Vein endothelial cell (primary cell): Measurements from ENCODE around the gene ARHGEF12. TPM values are rescaled to one million over a fixed set of nuclear protein-coding genes. Genes with fewer than 3 reads are reported as not detected.
A peak's percentile ranks its signal among the peaks of the same experiment; 100 is the strongest.

Experiments
- small RNA-seq: library from RNA; depleted of rRNA; stranded (forward); fragments of <200 nt; gene quantifications from one replicate; pipeline ENCODE3, GENCODE V24; 2012
- total RNA-seq: library from RNA; depleted of rRNA; stranded (reverse); fragments of >200 nt; gene quantifications from 2 replicates; pipeline ENCODE4 v1.2.3, GENCODE V29; 2012

The ARHGEF12 gene
- 118 and 136 TPM in 2 replicates for total RNA-seq

GRCh38 chr11:120335908-120336640, at the start of gene ARHGEF12:
TSS of gene ARHGEF12 (plus strand) at chr11:120336413. CDS start at chr11:120337244, 831 bp downstream.

DNA sequence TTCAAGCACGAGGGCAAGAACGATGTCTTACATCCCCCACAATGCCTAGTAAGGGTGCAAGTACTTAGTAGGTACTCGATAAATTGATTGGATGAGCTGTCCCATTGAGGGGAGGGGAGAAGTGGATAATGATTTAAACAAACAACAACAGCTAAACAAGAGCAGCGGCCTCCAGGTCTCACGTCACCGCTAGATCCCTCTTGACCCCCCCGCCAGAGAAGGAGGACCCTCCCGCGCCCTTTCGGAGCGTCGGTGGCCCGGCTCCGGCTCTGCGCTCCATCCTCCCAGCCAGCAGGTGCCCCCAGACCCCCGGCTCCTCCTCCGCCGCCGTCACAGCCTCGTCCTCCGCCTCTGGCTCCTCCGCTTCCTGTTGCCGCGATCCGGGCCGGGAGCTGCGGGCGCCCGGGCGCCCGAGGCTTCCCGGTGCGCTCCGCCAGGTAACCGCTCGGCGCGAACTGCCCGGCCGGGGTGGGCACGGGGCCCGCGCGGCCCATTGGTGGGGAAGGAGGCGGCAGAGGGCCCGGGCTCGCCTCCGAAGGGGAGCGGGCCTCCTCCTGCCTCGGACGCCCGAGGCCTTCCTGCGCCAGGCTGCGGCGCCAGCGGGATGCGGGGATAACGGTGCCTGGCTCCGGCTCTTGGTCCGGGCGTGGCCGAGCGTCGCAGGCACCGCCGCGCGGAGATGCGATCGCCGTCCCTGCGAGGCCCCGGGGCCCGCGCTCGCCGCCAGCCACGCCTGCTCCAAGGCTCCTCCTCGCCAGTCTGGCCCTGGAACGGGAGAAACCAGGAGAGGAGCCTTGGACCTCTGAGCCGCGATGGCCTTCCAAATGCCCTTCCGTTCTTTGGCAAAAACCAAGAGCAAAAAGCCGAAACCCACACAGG, 11.0 kb upstream of the ARHGEF12 start, which contains the start of gene TLCD5:
TSS of gene TLCD5 (plus strand) at position 368 of the 879 bp plus-strand sequence. CDS start 2,143 bp downstream, outside the sequence.

GRCh38 chr11:120511116-120511819, 175.1 kb downstream of the ARHGEF12 start, which contains the start of gene GRIK4:
TSS of gene GRIK4 (plus strand) at chr11:120511748. CDS start at chr11:120660319, 148,571 bp downstream.

Small RNAs within 50 kb of the gene (small RNA-seq; reads per million reads assigned to genes)
- 330 reads per million, percentile 99 among the genes with 10 or more reads in this experiment for gene RF00100

Other genes with a start within 250 kb of the ARHGEF12 start
- gene TRIM29, start 198.3 kb upstream of the ARHGEF12 start, total RNA-seq = not detected in 2 replicates
- gene OAF, start 125.4 kb upstream of the ARHGEF12 start, total RNA-seq = 17.0 and 26.9 TPM in 2 replicates
- gene POU2F3, start 96.3 kb upstream of the ARHGEF12 start, total RNA-seq = not detected in 2 replicates
- 5.2 and 6.6 TPM in 2 replicates for gene TLCD5, start 11.1 kb upstream of the ARHGEF12 start, total RNA-seq
- gene GRIK4, start 175.3 kb downstream of the ARHGEF12 start, total RNA-seq = 0.10 and 0.33 TPM in 2 replicates